Measurements from ENCODE around the gene ZNF524.

DNA sequence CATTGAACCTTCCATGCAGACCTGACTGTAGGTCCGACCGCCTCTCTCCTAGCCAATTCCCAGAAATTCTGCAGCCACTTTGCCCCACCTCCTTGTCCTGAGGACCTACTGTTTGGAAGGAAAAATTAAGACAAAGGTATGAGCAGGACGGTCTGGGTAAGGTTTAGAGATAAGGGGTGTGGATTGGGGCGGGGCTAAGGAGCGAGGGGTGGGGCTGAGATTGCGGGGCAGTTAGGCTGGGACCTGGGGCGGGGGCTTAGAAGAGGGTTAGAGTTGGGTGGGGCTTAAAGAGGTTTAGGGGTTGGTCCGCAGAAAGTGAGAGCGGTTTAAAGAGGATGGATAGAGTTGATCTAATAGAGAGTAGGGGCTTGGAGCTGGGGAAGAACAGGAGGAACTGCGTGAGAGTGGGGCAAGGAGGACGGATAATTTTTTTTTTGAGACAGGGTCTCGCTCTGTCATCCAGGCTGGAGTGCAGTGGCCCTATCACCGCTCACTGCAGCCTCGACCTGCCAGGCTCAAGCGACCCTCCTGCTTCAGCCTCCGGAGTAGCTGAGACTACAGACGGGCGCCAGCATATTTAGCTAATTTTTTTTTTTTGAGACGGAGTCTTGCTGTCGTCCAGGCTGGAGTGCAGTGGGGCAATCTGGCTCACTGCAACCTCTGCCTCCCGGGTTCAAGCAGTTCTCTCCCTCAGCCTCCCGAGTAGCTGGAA lies 3.6 kb downstream of the ZNF524 start:
- TF ChIP-seq POLR2A (IDR thresholded peaks at IDR 0.05) (no peak), CTCF (IDR thresholded peaks at IDR 0.05) (no peak)
